ENCODE data around the gene MYO6. TPM values are rescaled to one million over a fixed set of nuclear protein-coding genes. Genes with fewer than 3 reads are reported as not detected.

The MYO6 gene
- total RNA-seq, 1 experiment from 2014 or later: 46.9 TPM

- H3K4me3 Mint-ChIP-seq: no peak overlapping the region
- Histone ChIP-seq H3K4ac (ENCODE audit: low read depth, low read length) (no peak overlapping the region), H2BK12ac (ENCODE audit: insufficient read length, low read depth, low read length) (no peak overlapping the region), H3T11ph (ENCODE audit: low read length) (no peak overlapping the region), H3K27ac (ENCODE audit: insufficient read length, low read depth, low read length) (no peak overlapping the region), H3K23ac (ENCODE audit: insufficient read length, low read depth, low read length) (no peak overlapping the region), H3K4me1 (ENCODE audit: insufficient read depth, low read length) (no peaks in the 10 kb centered on the region), H3K56ac (ENCODE audit: insufficient read length, low read depth, low read length) (no peak overlapping the region), H2BK120ac (ENCODE audit: low read depth, low read length, poor library complexity, severe bottlenecking) (no peak overlapping the region), H3K79me1 (ENCODE audit: insufficient read depth, low read depth, low read length, poor library complexity, severe bottlenecking) (no peaks in the 10 kb centered on the region), H3K14ac (ENCODE audit: insufficient read depth, low read length) (no peak overlapping the region), H4K5ac (ENCODE audit: insufficient read length, low read depth, low read length) (no peak overlapping the region), H4K20me1 (ENCODE audit: control insufficient read depth, insufficient read depth, insufficient read length) (no peaks in the 10 kb centered on the region), H3K4me2 (ENCODE audit: insufficient read depth, insufficient read length, low read length) (no peak overlapping the region), H2AFZ (ENCODE audit: low read length) (no peak overlapping the region), H2AK5ac (ENCODE audit: insufficient read length, low read length) (no peak overlapping the region), H3K23me2 (ENCODE audit: insufficient read length, low read depth, low read length, poor library complexity, severe bottlenecking) (no peaks in the 10 kb centered on the region), H4K91ac (ENCODE audit: insufficient read length, low read depth, low read length) (no peak overlapping the region), H3K27me3 (ENCODE audit: insufficient read depth, low read length) (no peaks in the 10 kb centered on the region), H2BK15ac (ENCODE audit: low read depth, low read length) (no peak overlapping the region), H3K9me3 (ENCODE audit: control insufficient read depth, low read depth, low read length) (no peaks in the 10 kb centered on the region), H3K79me2 (ENCODE audit: insufficient read depth, low read length) (no peaks in the 10 kb centered on the region), H2BK5ac (ENCODE audit: insufficient read length, low read length) (no peak overlapping the region), H4K8ac (replicated peaks; ENCODE audit: insufficient read length, low read depth, low read length) (no peak overlapping the region), H2BK20ac (ENCODE audit: low read depth, low read length, poor library complexity, severe bottlenecking) (no peak overlapping the region), H3K9ac (ENCODE audit: extremely low read depth, insufficient read length, low read length) (no peak overlapping the region), H3K18ac (ENCODE audit: insufficient read length, low read depth, low read length) (no peak overlapping the region)
- no peak for TF ChIP-seq CTCF (conservative IDR thresholded peaks at IDR 0.05)
- H3K36me3 Mint-ChIP-seq (ENCODE audit: insufficient read depth in 1 of 3, low read depth in 3 of 3): no peaks in the 10 kb centered on the region; a peak in 1 of 7 replicates
- no peaks in the 10 kb centered on the region; the same call in 1 of the 2 replicates for H3K27me3 Mint-ChIP-seq (ENCODE audit: low read depth)
- H3K9me3 Mint-ChIP-seq: peaks cover 0 to 4% of the 10 kb centered on the region in 2 experiments; a peak in 3 of 5 replicates
- no peak overlapping the region for H3K27ac Mint-ChIP-seq
- peaks cover 5 to 7% of the 10 kb centered on the region in 2 experiments; a peak in 3 of 4 replicates for H3K4me1 Mint-ChIP-seq
- WGBS (ENCODE audit: extremely low coverage, insufficient read length, low lambda C conversion rate): no CpG with 5 or more reads among the region's 3 CpGs
- DNase-seq: no peak
Observed at GRCh38 chr6:75952128-75952527, 203.1 kb downstream of the MYO6 start.

Measured in H9 (cell line).